ENCODE results near the gene FBXO45.

- TF ChIP-seq CTCF (IDR thresholded peaks at IDR 0.05) (no peak), EZH2 (IDR thresholded peaks at IDR 0.05) (no peak)
Measured at GRCh38 chr3:196552253-196552652, 16.2 kb upstream of the FBXO45 start.
